GM06990 (cell line): Measurements from ENCODE around the gene GAB1.
A peak's percentile ranks its signal among the peaks of the same experiment; 100 is the strongest.

Experiments
- DNase-seq: peaks from one replicate; pipeline ENCODE4 v3.0.0-alpha.2; 2011; ENCODE audit not compliant: insufficient read length; ENCODE audit errors: extremely low read depth
- H3K27me3 ChIP-seq: replicated peaks from 2 replicates; pipeline ENCODE4 v1.6.0; 2011; ENCODE audit warnings: low read length; ENCODE audit not compliant: control insufficient read depth, insufficient read depth
- H3K36me3 ChIP-seq: 2 replicates; pipeline ENCODE4 v1.5.1; 2011; ENCODE audit warnings: low read length; ENCODE audit not compliant: control insufficient read depth, insufficient read depth
- H3K4me3 ChIP-seq: replicated peaks from 2 replicates; pipeline ENCODE4 v1.5.1; 2011; ENCODE audit warnings: low read depth, mild to moderate bottlenecking, control low read depth, low read length
- CTCF ChIP-seq: IDR thresholded peaks from 2 replicates; pipeline ENCODE4 v1.5.1; 2011; ENCODE audit warnings: low read length, control low read depth, mild to moderate bottlenecking, inconsistent platforms; ENCODE audit not compliant: insufficient read depth, poor library complexity, severe bottlenecking

The GAB1 gene

GRCh38 chr4:143482840-143483239, 146.2 kb downstream of the GAB1 start:
- H3K4me3 ChIP-seq, result no peak overlapping the region
- H3K36me3 ChIP-seq, result no peaks in the 10 kb centered on the region
- TF ChIP-seq CTCF, result peak; percentile 35
- peak; percentile 13 for DNase-seq
- no peaks in the 10 kb centered on the region for H3K27me3 ChIP-seq

GRCh38 chr4:143486314-143486713, 149.6 kb downstream of the GAB1 start:
- DNase-seq, result no peak
- Histone ChIP-seq H3K4me3 (no peak overlapping the region), H3K27me3 (no peaks in the 10 kb centered on the region), H3K36me3 (no peaks in the 10 kb centered on the region)
- TF ChIP-seq CTCF, result no peak

GRCh38 chr4:143488687-143489086, 152.0 kb downstream of the GAB1 start:
- H3K36me3 ChIP-seq, result no peaks in the 10 kb centered on the region
- H3K4me3 ChIP-seq, result no peak overlapping the region
- H3K27me3 ChIP-seq, result no peaks in the 10 kb centered on the region
- no peak for TF ChIP-seq CTCF
- no peak for DNase-seq

GRCh38 chr4:143489106-143489505, 152.4 kb downstream of the GAB1 start:
- no peaks in the 10 kb centered on the region for H3K36me3 ChIP-seq

GRCh38 chr4:143498021-143498420, 161.3 kb downstream of the GAB1 start:
- Histone ChIP-seq H3K27me3 (no peaks in the 10 kb centered on the region), H3K36me3 (no peaks in the 10 kb centered on the region), H3K4me3 (no peak overlapping the region)
- no peak for TF ChIP-seq CTCF
- no peak for DNase-seq

More at GRCh38 chr4:143489106-143489505, 152.4 kb downstream of the GAB1 start:
- Histone ChIP-seq H3K27me3 (no peaks in the 10 kb centered on the region), H3K4me3 (no peak overlapping the region)
- DNase-seq, result no peak
- TF ChIP-seq CTCF, result no peak

GRCh38 chr4:143502231-143502630, 165.6 kb downstream of the GAB1 start:
- no peaks in the 10 kb centered on the region for H3K27me3 ChIP-seq
- DNase-seq, result no peak
- no peak overlapping the region for H3K4me3 ChIP-seq
- no peak for TF ChIP-seq CTCF
- no peaks in the 10 kb centered on the region for H3K36me3 ChIP-seq
